HG03159 (cell line): ENCODE data around the gene EIF5A.

Experiments
- ATAC-seq: cut with Tn5 transposase; IDR thresholded peaks from one replicate; pipeline ENCODE4 v1.9.1; 2021; ENCODE audit warnings: mild to moderate bottlenecking, moderate library complexity; ENCODE audit not compliant: unreplicated experiment

Gene EIF5A

GRCh38 chr17:7284911-7285310, 22.5 kb upstream of the EIF5A start:
- ATAC-seq: no peak

GRCh38 chr17:7285679-7286078, 21.7 kb upstream of the EIF5A start:
- no peak for ATAC-seq

- ATAC-seq: no peak
Observed at GRCh38 chr17:7289256-7290032, 18.0 kb upstream of the EIF5A start.

GRCh38 chr17:7290166-7290565, 17.3 kb upstream of the EIF5A start:
- ATAC-seq: no peak

GRCh38 chr17:7290685-7291084, 16.7 kb upstream of the EIF5A start:
- ATAC-seq: no peak

GRCh38 chr17:7292194-7292593, 15.2 kb upstream of the EIF5A start:
- ATAC-seq: no peak

GRCh38 chr17:7292729-7293128, 14.7 kb upstream of the EIF5A start:
- ATAC-seq: no peak

GRCh38 chr17:7293159-7293558, 14.3 kb upstream of the EIF5A start:
- ATAC-seq: no peak

- ATAC-seq: no peak
Observed at GRCh38 chr17:7293816-7294613, 13.4 kb upstream of the EIF5A start.

GRCh38 chr17:7294614-7295153, 12.7 kb upstream of the EIF5A start, which contains the start of gene YBX2:
TSS of gene YBX2 (minus strand) at chr17:7294639. CDS start at chr17:7294500, 139 bp downstream.
- ATAC-seq: no peak

- no peak for ATAC-seq
Observed at GRCh38 chr17:7295230-7296180, 11.9 kb upstream of the EIF5A start.

GRCh38 chr17:7296189-7296861, 11.1 kb upstream of the EIF5A start:
- ATAC-seq: no peak

- ATAC-seq: no peak
Observed at GRCh38 chr17:7304179-7304578, 3.2 kb upstream of the EIF5A start.

GRCh38 chr17:7307686-7308624, 527 bp downstream of the EIF5A start:
- no peak for ATAC-seq

GRCh38 chr17:7308625-7309433, 1.4 kb downstream of the EIF5A start:
- no peak for ATAC-seq

- ATAC-seq: no peak
Observed at GRCh38 chr17:7309628-7310027, 2.2 kb downstream of the EIF5A start.

GRCh38 chr17:7311110-7311705, 3.8 kb downstream of the EIF5A start:
- no peak for ATAC-seq
